22Rv1 (cell line): ENCODE results near the gene INSL3.
A peak's percentile ranks its signal among the peaks of the same experiment; 100 is the strongest.
"Not testable (repeated sequence)": the region's sequence is repeated elsewhere in the genome, so short reads cannot be mapped to it uniquely, and the experiment has no call there.

Source experiments
- H3K27ac ChIP-seq: fragments of 450-650 bp; 2 replicates; pipeline ENCODE4 v1.5.1; 2017
- CTCF ChIP-seq: fragments of 450-650 bp; IDR thresholded peaks from 2 replicates; pipeline ENCODE4 v1.5.1; 2017; ENCODE audit warnings: mild to moderate bottlenecking
- ZFX ChIP-seq: fragments of 450-650 bp; IDR thresholded peaks from 2 replicates; pipeline ENCODE4 v1.6.1; 2017; ENCODE audit warnings: antibody characterized with exemption, borderline replicate concordance

The INSL3 gene

GRCh38 chr19:17787274-17787913 is 33.9 kb downstream of the INSL3 start:
- no peak overlapping the region for H3K27ac ChIP-seq
- TF ChIP-seq ZFX, result no peak
- TF ChIP-seq CTCF, result no peak

GRCh38 chr19:17784201-17785008 is 36.9 kb downstream of the INSL3 start:
- TF ChIP-seq CTCF (peak; percentile 92), ZFX (no peak)
- peak overlapping the region; percentile 29; the same call in 1 of the 2 replicates for H3K27ac ChIP-seq

DNA sequence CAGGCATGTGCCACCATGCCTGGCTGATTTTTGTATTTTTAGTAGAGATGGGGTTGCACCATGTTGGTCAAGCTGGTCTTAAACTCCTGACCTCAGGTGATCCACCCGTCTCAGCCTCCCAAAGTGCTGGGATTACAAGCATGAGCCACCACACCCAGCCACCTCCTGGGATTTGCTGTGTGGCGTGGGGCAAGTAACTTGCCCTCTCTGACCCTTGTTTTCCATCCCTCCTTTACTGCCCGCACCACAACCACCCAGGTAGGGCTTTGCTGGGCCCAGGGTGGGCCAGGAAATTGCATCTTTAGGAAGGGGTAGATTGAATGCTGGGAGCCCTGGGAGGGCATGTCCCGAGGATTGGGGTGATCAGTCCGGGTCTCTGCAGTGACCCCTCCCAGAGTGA is 37.6 kb downstream of the INSL3 start:
- peak overlapping the region; percentile 29; the same call in 1 of the 2 replicates for H3K27ac ChIP-seq

GRCh38 chr19:17780781-17781180 is 40.5 kb downstream of the INSL3 start:
- H3K27ac ChIP-seq, result no peak overlapping the region
- TF ChIP-seq ZFX (no peak), CTCF (no peak)

GRCh38 chr19:17778968-17779929 is 42.1 kb downstream of the INSL3 start:
- no peak for TF ChIP-seq ZFX
- TF ChIP-seq CTCF, result no peak
- H3K27ac ChIP-seq, result peak overlapping the region; percentile 82

DNA sequence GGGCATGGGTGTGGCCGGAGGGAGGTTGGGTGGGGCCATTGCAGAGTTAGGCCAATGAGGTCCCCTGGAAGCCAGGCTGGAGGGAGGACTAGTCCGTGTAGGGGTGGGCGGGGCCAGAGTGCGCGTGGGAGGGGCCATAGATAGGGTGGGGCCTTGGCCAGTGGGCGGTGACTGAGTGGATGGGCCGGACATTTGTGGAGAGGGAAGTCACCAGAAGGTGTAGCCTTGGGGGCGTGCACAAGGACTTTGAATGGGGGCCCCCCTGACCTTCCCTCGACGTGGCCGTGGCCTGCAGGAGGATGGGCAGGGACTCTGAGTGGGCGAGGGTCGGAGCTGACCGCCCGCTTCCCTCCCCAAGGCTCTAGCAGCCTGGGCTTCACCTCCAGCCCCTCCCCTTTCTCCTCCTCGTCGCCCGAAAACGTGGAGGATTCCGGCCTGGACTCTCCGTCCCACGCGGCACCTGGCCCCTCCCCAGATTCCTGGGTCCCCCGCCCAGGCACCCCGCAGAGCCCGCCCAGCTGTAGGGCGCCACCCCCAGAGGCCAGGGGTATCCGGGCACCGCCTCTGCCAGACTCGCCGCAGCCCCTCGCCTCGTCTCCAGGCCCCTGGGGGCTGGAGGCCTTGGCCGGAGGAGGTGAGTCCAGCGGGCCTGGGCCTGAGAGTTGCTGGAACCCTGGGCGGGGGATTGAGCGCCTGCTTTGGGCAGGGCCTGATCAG is 42.9 kb downstream of the INSL3 start:
- H3K27ac ChIP-seq, result peak overlapping the region; percentile 82
- no peak for TF ChIP-seq CTCF

GRCh38 chr19:17777840-17778239 is 43.5 kb downstream of the INSL3 start:
- not testable (repeated sequence) for H3K27ac ChIP-seq
